MCF 10A (cell line): ENCODE measurements around the gene EIF2S1. TPM values are rescaled to one million over a fixed set of nuclear protein-coding genes. Genes with fewer than 3 reads are reported as not detected.

Experiments used
- BruUV-seq: library from RNA; stranded (reverse); fragments of 400-500 nt; replicated peaks from 2 replicates; lab custom pipeline; 2021; lab: Mats Ljungman, UMichigan
- CTCF ChIA-PET: fragments of 300-600 bp; sonication (Branson Sonifier 250); formaldehyde crosslinking; extraction: SDS; loops from one replicate; lab custom pipeline; 2021; ENCODE audit warnings: antibody characterized with exemption, inconsistent platforms; lab: Yijun Ruan, JAX
- POLR2A ChIA-PET: fragments of 300-600, 350-650 bp; sonication (Branson Sonifier 250); formaldehyde crosslinking; extraction: SDS; loops from one replicate; lab custom pipeline; 2020; ENCODE audit warnings: antibody characterized with exemption, inconsistent platforms; lab: Yijun Ruan, JAX
- DNase-seq: peaks from one replicate; pipeline ENCODE4 v3.0.0-alpha.2; 2018; ENCODE audit not compliant: unreplicated experiment
- H3K27ac Mint-ChIP-seq: one replicate; pipeline ENCODE4 v1.8.0; 2022; ENCODE audit warnings: mild to moderate bottlenecking, low read depth, mixed read lengths; ENCODE audit not compliant: unreplicated experiment
- H3K27me3 Mint-ChIP-seq: one replicate; pipeline ENCODE4 v1.8.0; 2022; ENCODE audit warnings: mixed read lengths; ENCODE audit not compliant: insufficient read depth, unreplicated experiment
- H3K36me3 Mint-ChIP-seq: one replicate; pipeline ENCODE4 v1.8.0; 2022; ENCODE audit warnings: mild to moderate bottlenecking, moderate library complexity, mixed read lengths; ENCODE audit not compliant: insufficient read depth, unreplicated experiment
- H3K4me1 Mint-ChIP-seq: one replicate; pipeline ENCODE4 v1.8.0; 2022; ENCODE audit warnings: mixed read lengths; ENCODE audit not compliant: insufficient read depth, unreplicated experiment
- H3K4me3 Mint-ChIP-seq: one replicate; pipeline ENCODE4 v1.8.0; 2022; ENCODE audit warnings: mild to moderate bottlenecking, moderate library complexity, mixed read lengths; ENCODE audit not compliant: unreplicated experiment
- H3K9me3 Mint-ChIP-seq: one replicate; pipeline ENCODE4 v1.8.0; 2022; ENCODE audit warnings: mixed read lengths; ENCODE audit not compliant: unreplicated experiment
- intact Hi-C: fragments of 100-400 bp; cut with micrococcal nuclease; formaldehyde crosslinking; loops from 2 replicates; pipeline ENCODE4 v1.14.1; 2022
- total RNA-seq: library from RNA; stranded (reverse); gene quantifications from 2 replicates; pipeline ENCODE4 v1.2.3, GENCODE V29; 2022
- TF ChIP-seq, protein P1 (sequence below): fragments of 200-600 bp; IDR thresholded peaks from one replicate; pipeline ENCODE4 v1.8.0; 2022; ENCODE audit warnings: antibody characterized with exemption, mild to moderate bottlenecking; ENCODE audit not compliant: unreplicated experiment

Gene EIF2S1
- total RNA-seq, 1 experiment from 2014 or later, result 338 TPM

DNA sequence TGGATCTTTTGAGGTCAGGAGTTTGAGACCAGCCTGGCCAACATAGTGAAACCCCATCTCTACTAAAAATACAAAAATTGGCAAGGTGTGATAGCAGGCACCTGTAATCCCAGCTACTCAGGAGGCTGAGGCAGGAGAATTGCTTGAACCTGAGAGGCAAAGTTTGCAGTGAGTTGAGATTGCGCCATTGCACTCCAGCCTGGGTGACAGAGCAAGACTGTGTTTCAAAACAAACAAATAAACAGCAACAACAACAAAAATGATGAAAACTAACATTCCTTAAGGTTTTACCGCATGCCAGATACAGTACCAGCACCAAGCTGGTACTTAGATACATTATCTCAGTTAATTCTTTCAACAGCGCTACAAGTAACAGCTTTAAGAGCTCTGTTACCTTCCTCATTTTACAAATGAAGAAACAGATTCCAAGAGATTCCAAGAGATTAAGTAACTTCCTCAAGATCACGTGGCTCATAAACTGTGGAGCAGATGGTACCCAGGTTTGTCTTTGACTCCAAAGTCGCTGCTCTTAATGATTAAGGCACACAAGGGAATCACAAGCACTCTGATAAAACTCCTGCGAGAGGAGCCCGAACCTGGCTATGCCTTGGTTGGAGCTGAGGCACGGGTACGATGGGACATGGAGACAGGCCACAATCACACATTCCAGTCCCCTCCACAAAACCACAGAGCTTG is 69.5 kb downstream of the EIF2S1 start:
- DNase-seq, result no peak
- Mint-ChIP-seq H3K4me3 (no peak overlapping the region), H3K36me3 (no peaks in the 10 kb centered on the region), H3K27me3 (peaks cover 14% of the 10 kb centered on the region), H3K4me1 (peaks cover 17% of the 10 kb centered on the region), H3K9me3 (no peaks in the 10 kb centered on the region), H3K27ac (no peak overlapping the region)
- CTCF ChIA-PET, result interaction anchor here (0.9 to 9.0 kb wide), 7 partner anchors 9 to 275 kb away, joined by 3 to 221 read pairs (median 4); no protein-coding TSS in a partner anchor
- TF ChIP-seq, protein P1, sequence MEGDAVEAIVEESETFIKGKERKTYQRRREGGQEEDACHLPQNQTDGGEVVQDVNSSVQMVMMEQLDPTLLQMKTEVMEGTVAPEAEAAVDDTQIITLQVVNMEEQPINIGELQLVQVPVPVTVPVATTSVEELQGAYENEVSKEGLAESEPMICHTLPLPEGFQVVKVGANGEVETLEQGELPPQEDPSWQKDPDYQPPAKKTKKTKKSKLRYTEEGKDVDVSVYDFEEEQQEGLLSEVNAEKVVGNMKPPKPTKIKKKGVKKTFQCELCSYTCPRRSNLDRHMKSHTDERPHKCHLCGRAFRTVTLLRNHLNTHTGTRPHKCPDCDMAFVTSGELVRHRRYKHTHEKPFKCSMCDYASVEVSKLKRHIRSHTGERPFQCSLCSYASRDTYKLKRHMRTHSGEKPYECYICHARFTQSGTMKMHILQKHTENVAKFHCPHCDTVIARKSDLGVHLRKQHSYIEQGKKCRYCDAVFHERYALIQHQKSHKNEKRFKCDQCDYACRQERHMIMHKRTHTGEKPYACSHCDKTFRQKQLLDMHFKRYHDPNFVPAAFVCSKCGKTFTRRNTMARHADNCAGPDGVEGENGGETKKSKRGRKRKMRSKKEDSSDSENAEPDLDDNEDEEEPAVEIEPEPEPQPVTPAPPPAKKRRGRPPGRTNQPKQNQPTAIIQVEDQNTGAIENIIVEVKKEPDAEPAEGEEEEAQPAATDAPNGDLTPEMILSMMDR, result no peak
- POLR2A ChIA-PET, result no interaction called here
- no TSS peak for BruUV-seq
- intact Hi-C loops, result loop anchor here (5.0 kb wide), 1 partner anchor 98 kb away; no protein-coding TSS in a partner anchor

DNA sequence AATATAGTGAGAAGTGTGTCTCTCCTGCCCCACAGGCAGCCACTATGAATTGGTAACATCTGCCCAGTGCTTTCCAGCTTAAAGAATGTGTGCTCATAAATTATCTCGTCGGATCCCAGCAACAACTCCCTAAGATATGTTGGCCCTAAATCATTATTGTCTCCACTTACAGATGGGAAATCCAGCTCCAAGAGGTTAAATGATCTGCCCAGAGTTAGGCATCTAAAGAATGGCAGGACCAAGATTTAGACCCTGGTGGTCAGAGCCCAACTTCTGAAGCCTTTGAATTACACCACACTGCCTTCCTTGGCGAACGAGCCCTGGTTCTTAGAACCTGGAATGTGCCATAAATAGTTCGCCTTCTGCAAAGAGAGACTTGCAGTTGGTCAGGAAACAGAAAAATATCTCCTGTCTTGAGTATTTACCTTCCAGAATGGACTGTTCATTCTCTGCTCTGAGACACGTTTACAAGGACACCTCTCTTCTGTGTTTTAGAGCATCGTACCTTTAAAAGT is 72.0 kb downstream of the EIF2S1 start:
- ChIA-PET POLR2A (interaction anchor here (0.6 to 1.0 kb wide), 3 partner anchors 10 to 139 kb away, joined by 3 to 4 read pairs (median 4); no protein-coding TSS in a partner anchor), CTCF (interaction anchor here (0.6 to 9.0 kb wide), 6 partner anchors 9 to 273 kb away, joined by 3 to 221 read pairs (median 3); no protein-coding TSS in a partner anchor)
- Mint-ChIP-seq H3K9me3 (no peaks in the 10 kb centered on the region), H3K27ac (no peak overlapping the region), H3K27me3 (peaks cover 24% of the 10 kb centered on the region), H3K36me3 (no peaks in the 10 kb centered on the region), H3K4me3 (no peak overlapping the region), H3K4me1 (peaks cover 12% of the 10 kb centered on the region)
- intact Hi-C loops, result no loop called here
- TF ChIP-seq, protein P1, result no peak
- no TSS peak for BruUV-seq
- DNase-seq, result no peak

DNA sequence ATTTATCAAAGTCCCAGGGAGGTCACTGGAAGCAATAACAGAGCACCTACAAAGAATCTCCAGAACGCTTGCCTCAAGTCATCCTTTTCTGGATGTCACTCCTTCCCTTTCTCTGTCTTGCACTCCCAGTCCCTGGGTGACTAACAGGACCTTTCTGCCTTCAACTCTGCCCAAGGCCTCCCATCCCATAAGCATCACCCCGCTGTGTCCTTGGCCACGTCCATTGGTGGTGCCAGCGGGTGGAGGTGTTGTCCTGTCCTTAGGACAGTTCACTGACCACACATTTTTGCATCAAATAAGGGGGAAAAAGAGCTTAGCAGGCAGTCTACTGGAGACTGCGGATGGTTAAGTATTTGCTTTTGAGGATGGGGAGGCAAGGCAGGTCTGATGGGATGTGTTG is 75.5 kb downstream of the EIF2S1 start:
- Mint-ChIP-seq H3K4me3 (no peak overlapping the region), H3K27me3 (peaks cover 36% of the 10 kb centered on the region), H3K27ac (no peak overlapping the region), H3K9me3 (no peaks in the 10 kb centered on the region), H3K4me1 (no peaks in the 10 kb centered on the region), H3K36me3 (no peaks in the 10 kb centered on the region)
- no peak for DNase-seq
- ChIA-PET POLR2A (interaction anchor here (0.8 kb wide), 1 partner anchor 104 kb away, joined by 3 read pairs; no protein-coding TSS in a partner anchor), CTCF (interaction anchor here (0.6 to 6.4 kb wide), 5 partner anchors 8 to 270 kb away, joined by 3 to 56 read pairs (median 4); no protein-coding TSS in a partner anchor)
- TF ChIP-seq, protein P1, result no peak
- intact Hi-C loops, result no loop called here
- BruUV-seq, result no TSS peak

Other genes starting within 250 kb of the EIF2S1 start
- gene GARIN2, start 170.9 kb upstream of the EIF2S1 start, total RNA-seq, result not detected in 2 replicates
- 19.1 and 21.4 TPM in 2 replicates for gene PALS1, start 118.9 kb upstream of the EIF2S1 start, total RNA-seq
- gene ATP6V1D, start 524 bp upstream of the EIF2S1 start, total RNA-seq, result 70.7 and 74.1 TPM in 2 replicates
- 22.4 and 39.9 TPM in 2 replicates for gene PLEK2, start 51.8 kb downstream of the EIF2S1 start, total RNA-seq
- 0.17 and 0.37 TPM in 2 replicates for gene TMEM229B, start 128.4 kb downstream of the EIF2S1 start, total RNA-seq
- 5.8 and 6.0 TPM in 2 replicates for gene PLEKHH1, start 173.0 kb downstream of the EIF2S1 start, total RNA-seq
- 13.8 and 18.9 TPM in 2 replicates for gene PIGH, start 239.9 kb downstream of the EIF2S1 start, total RNA-seq